Gastroesophageal sphincter (tissue), 3 donors: ENCODE results near the gene UNG.

Experiments
- POLR2A ChIP-seq, 2 donors: fragments of 450-650 bp; IDR thresholded peaks; one replicate each; pipeline ENCODE4 v1.6.1; 2017; ENCODE audit warnings: antibody characterized with exemption in 2 of 2, mild to moderate bottlenecking in 2 of 2, moderate library complexity in 1 of 2
- POLR2AphosphoS5 ChIP-seq: sonication (generic); formaldehyde crosslinking; IDR thresholded peaks from one replicate; pipeline ENCODE4 v1.6.1; 2017; ENCODE audit warnings: antibody characterized with exemption
- TF ChIP-seq, protein P1 (sequence below), 4 experiments: fragments of 200-600 bp in 2 of 4; fragments of 450-650 bp in 2 of 4; sonication (generic) in 1 of 4; IDR thresholded peaks; one replicate each; pipeline ENCODE4 v1.5.1; 2017 to 2019; ENCODE audit warnings: antibody characterized with exemption in 4 of 4, mild to moderate bottlenecking in 2 of 4, moderate library complexity in 2 of 4

DNA sequence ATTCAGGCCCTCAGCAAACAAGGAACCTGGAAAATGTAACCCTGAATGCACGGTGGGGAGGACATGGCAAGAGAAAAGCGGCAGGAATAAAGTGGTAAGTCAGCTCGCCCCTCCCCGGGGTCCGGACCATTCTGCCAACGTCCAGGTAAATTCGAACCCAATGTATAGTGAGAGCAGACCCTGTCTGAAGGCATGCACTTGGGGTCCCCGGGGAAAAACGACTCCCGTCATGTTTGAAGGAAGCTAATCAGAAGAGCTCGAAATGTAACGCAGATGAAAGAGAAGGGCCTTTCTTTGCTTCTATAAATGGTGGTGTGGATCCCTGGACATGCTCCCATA is 19.2 kb downstream of the UNG start:
- no peak for TF ChIP-seq POLR2AphosphoS5
- TF ChIP-seq, protein P1, sequence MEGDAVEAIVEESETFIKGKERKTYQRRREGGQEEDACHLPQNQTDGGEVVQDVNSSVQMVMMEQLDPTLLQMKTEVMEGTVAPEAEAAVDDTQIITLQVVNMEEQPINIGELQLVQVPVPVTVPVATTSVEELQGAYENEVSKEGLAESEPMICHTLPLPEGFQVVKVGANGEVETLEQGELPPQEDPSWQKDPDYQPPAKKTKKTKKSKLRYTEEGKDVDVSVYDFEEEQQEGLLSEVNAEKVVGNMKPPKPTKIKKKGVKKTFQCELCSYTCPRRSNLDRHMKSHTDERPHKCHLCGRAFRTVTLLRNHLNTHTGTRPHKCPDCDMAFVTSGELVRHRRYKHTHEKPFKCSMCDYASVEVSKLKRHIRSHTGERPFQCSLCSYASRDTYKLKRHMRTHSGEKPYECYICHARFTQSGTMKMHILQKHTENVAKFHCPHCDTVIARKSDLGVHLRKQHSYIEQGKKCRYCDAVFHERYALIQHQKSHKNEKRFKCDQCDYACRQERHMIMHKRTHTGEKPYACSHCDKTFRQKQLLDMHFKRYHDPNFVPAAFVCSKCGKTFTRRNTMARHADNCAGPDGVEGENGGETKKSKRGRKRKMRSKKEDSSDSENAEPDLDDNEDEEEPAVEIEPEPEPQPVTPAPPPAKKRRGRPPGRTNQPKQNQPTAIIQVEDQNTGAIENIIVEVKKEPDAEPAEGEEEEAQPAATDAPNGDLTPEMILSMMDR (IDR thresholded peaks at IDR 0.05): no peak
- TF ChIP-seq POLR2A (IDR thresholded peaks at IDR 0.05): no peak
